Astrocyte of the cerebellum (primary cell): ENCODE data around the gene STAG1.
"Not testable (repeated sequence)": the region's sequence is repeated elsewhere in the genome, so short reads cannot be mapped to it uniquely, and the experiment has no call there.

ENCODE experiments used
- DNase-seq: peaks from one replicate; pipeline ENCODE4 v3.0.0-alpha.2; 2011; ENCODE audit warnings: low read depth
- H3K4me3 ChIP-seq: 2 replicates; pipeline ENCODE4 v1.5.1; 2011; ENCODE audit warnings: mild to moderate bottlenecking, low read depth, low read length, moderate library complexity
- CTCF ChIP-seq: IDR thresholded peaks from 2 replicates; pipeline ENCODE4 v1.5.1; 2012; ENCODE audit warnings: low read length, low read depth, moderate library complexity, mild to moderate bottlenecking; ENCODE audit errors: missing control alignments
- in situ Hi-C: cut with HindIII; loops from 2 replicates; pipeline ENCODE4 v1.10.0; 2017; ENCODE audit warnings: low sequenced_read_pairs

Gene STAG1

GRCh38 chr3:136612512-136612911, 139.7 kb downstream of the STAG1 start:
- in situ Hi-C loops, result no loop called here
- TF ChIP-seq CTCF, result no peak
- H3K4me3 ChIP-seq, result no peak overlapping the region
- no peak for DNase-seq

GRCh38 chr3:136606990-136607389, 145.2 kb downstream of the STAG1 start:
- in situ Hi-C loops, result no loop called here
- no peak for TF ChIP-seq CTCF
- no peak overlapping the region for H3K4me3 ChIP-seq
- DNase-seq, result no peak

- DNase-seq, in situ Hi-C loops: not testable (repeated sequence)
Measured at GRCh38 chr3:136606216-136606615, 146.0 kb downstream of the STAG1 start.

GRCh38 chr3:136604961-136605360, 147.2 kb downstream of the STAG1 start:
- TF ChIP-seq CTCF, result no peak
- DNase-seq, result no peak
- in situ Hi-C loops, result no loop called here
- H3K4me3 ChIP-seq, result no peak overlapping the region

More at GRCh38 chr3:136606216-136606615, 146.0 kb downstream of the STAG1 start:
- H3K4me3 ChIP-seq, result not testable (repeated sequence)

- in situ Hi-C loops, result no loop called here
- no peak for TF ChIP-seq CTCF
- no peak for DNase-seq
- no peak overlapping the region for H3K4me3 ChIP-seq
Measured at GRCh38 chr3:136602818-136603217, 149.4 kb downstream of the STAG1 start.

GRCh38 chr3:136595913-136596697, 156.1 kb downstream of the STAG1 start:
- TF ChIP-seq CTCF, result no peak
- no peak overlapping the region for H3K4me3 ChIP-seq
- no peak for DNase-seq
- in situ Hi-C loops, result no loop called here

- no peak overlapping the region for H3K4me3 ChIP-seq
- in situ Hi-C loops, result no loop called here
- TF ChIP-seq CTCF, result no peak
- no peak for DNase-seq
Measured at GRCh38 chr3:136586580-136586979, 165.6 kb downstream of the STAG1 start.
